ENCODE data around the gene LAMA2. TPM values are rescaled to one million over a fixed set of nuclear protein-coding genes. Genes with fewer than 3 reads are reported as not detected.

LAMA2 gene
- total RNA-seq, 1 donor from 2014 or later, result 54.0 TPM

DNA sequence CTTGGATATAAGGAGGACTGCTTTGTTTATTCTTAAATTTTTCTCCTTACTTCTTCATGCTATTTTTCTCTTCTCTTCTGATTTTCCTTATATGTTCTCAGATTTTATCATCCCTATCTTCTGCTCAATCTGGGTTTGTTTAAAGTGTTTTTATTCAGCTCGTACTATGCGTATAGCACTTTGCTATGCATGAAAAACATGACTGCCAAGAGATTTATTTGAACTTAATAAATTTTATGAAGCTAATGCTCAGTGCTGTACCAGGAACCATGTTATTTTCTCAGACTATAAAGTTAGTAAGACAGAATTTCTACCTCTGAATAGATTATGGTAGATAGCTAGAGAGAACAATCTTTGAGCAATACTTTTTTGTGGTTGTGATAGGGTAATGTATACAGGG is 305.9 kb downstream of the LAMA2 start:
- Mint-ChIP-seq H3K27me3 (no peaks in the 10 kb centered on the region), H3K27ac (no peak overlapping the region), H3K4me1 (ENCODE audit: unreplicated experiment) (peaks cover 5% of the 10 kb centered on the region), H3K4me3 (no peak overlapping the region), H3K9me3 (peaks cover 5% of the 10 kb centered on the region), H3K36me3 (peaks cover 10% of the 10 kb centered on the region)
- no peak for DNase-seq (ENCODE audit: extremely low spot score, unreplicated experiment)
- TF ChIP-seq, protein P1, sequence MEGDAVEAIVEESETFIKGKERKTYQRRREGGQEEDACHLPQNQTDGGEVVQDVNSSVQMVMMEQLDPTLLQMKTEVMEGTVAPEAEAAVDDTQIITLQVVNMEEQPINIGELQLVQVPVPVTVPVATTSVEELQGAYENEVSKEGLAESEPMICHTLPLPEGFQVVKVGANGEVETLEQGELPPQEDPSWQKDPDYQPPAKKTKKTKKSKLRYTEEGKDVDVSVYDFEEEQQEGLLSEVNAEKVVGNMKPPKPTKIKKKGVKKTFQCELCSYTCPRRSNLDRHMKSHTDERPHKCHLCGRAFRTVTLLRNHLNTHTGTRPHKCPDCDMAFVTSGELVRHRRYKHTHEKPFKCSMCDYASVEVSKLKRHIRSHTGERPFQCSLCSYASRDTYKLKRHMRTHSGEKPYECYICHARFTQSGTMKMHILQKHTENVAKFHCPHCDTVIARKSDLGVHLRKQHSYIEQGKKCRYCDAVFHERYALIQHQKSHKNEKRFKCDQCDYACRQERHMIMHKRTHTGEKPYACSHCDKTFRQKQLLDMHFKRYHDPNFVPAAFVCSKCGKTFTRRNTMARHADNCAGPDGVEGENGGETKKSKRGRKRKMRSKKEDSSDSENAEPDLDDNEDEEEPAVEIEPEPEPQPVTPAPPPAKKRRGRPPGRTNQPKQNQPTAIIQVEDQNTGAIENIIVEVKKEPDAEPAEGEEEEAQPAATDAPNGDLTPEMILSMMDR (conservative IDR thresholded peaks at IDR 0.05), result no peak

DNA sequence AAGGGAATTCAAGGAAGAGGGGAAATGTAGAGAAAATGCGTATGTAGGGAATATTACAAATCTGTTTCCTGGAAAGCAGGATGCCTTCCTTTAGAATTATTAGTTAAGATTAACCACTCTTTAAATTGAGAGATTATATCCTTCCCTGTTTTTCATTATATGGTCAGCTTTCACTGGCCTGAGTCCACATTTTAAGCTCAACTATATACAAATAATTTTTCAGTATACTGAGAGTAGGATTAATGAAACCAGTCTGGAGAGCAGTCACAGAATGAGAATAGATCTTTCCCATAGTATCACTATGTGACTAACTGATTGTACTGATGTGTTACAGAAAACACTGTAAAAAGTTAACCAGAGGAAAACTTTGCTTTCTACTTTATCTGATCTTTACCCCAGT is 306.3 kb downstream of the LAMA2 start:
- peaks cover 5% of the 10 kb centered on the region for H3K4me1 Mint-ChIP-seq (ENCODE audit: unreplicated experiment)
- peaks cover 5% of the 10 kb centered on the region for H3K9me3 Mint-ChIP-seq
- H3K4me3 Mint-ChIP-seq, result no peak overlapping the region
- peaks cover 10% of the 10 kb centered on the region for H3K36me3 Mint-ChIP-seq
- H3K27ac Mint-ChIP-seq, result no peak overlapping the region
- TF ChIP-seq, protein P1 (conservative IDR thresholded peaks at IDR 0.05), result no peak
- no peaks in the 10 kb centered on the region for H3K27me3 Mint-ChIP-seq
- no peak for DNase-seq (ENCODE audit: extremely low spot score, unreplicated experiment)

DNA sequence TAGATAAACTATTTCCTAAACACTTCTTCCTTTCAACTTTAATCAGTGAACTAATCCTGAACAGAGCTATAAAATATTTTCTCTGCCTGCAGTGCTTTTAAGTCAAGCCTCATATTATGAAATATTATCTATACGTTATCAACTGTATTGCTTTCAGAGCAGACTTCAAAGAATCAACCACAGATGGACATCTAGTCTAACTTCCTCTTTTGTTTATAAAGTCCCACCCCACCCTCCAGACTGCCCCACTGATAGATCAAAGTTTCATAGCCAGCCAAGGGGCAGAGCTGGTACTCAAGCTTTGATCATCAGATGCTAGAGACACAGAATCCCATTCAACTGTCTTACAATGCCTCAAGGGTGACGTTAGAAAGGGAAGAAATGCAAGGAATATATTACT is 308.3 kb downstream of the LAMA2 start:
- no peaks in the 10 kb centered on the region for H3K27me3 Mint-ChIP-seq
- no peak overlapping the region for H3K4me3 Mint-ChIP-seq
- no peak for DNase-seq (ENCODE audit: extremely low spot score, unreplicated experiment)
- H3K36me3 Mint-ChIP-seq, result peaks cover 6% of the 10 kb centered on the region
- H3K9me3 Mint-ChIP-seq, result no peaks in the 10 kb centered on the region
- H3K4me1 Mint-ChIP-seq (ENCODE audit: unreplicated experiment), result no peaks in the 10 kb centered on the region
- no peak overlapping the region for H3K27ac Mint-ChIP-seq
- TF ChIP-seq, protein P1 (conservative IDR thresholded peaks at IDR 0.05), result no peak

DNA sequence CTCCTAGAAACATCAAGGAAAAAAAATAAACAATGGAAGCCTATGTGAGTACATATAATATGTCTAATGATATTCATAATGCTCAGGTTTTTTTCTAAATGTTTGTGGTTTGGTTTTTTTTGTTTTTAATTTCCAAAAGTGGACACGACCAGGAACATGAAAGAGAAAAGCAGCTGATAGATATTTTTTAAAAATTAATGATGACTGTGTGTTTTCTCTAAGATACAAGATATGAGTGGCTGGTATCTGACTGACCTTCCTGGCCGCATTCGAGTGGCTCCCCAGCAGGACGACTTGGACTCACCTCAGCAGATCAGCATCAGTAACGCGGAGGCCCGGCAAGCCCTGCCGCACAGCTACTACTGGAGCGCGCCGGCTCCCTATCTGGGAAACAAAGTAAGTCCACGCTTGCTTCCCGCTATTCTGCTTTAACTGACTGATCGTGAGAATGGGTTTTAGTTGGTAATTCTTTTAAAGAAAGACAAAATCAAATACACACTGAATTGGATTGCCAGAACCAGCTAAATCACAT is 309.6 kb downstream of the LAMA2 start:
- Mint-ChIP-seq H3K36me3 (peaks cover 6% of the 10 kb centered on the region), H3K27ac (no peak overlapping the region), H3K27me3 (peaks cover 3% of the 10 kb centered on the region), H3K9me3 (no peaks in the 10 kb centered on the region), H3K4me1 (ENCODE audit: unreplicated experiment) (no peaks in the 10 kb centered on the region), H3K4me3 (no peak overlapping the region)
- DNase-seq (ENCODE audit: extremely low spot score, unreplicated experiment), result no peak
- TF ChIP-seq, protein P1 (conservative IDR thresholded peaks at IDR 0.05), result no peak

DNA sequence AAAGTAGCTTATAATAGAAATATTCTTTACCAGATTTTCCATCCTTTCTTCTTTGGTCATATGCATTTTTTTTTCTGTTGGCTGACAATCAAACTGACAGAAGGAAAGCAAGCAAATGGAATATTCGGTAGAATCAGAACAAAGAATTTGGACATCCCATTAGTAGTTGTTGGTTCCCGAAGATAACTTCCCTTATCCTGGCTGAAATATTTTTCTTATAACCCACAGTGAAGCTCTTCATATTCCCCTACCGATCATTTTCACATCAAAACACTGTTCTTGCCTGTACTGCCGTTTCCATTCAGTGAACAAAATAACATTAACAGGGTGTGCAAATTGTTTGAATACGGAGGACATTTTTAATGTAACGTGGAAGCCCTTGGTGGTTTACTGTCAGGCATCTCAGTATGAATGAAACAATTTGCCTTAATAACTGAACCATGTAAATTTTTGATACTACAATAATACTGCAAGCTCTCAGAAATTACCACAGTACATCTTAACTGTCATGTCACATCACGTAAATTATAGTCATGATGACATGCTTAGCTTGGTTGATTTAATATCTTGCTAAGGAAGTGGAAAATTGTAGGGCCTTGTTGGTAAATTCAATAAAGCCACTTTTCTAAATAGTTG is 311.5 kb downstream of the LAMA2 start:
- TF ChIP-seq, protein P1 (conservative IDR thresholded peaks at IDR 0.05), result no peak
- no peaks in the 10 kb centered on the region for H3K9me3 Mint-ChIP-seq
- H3K4me3 Mint-ChIP-seq, result no peak overlapping the region
- no peak overlapping the region for H3K27ac Mint-ChIP-seq
- peaks cover 3% of the 10 kb centered on the region for H3K27me3 Mint-ChIP-seq
- H3K4me1 Mint-ChIP-seq (ENCODE audit: unreplicated experiment), result no peaks in the 10 kb centered on the region
- H3K36me3 Mint-ChIP-seq, result peaks cover 6% of the 10 kb centered on the region
- DNase-seq (ENCODE audit: extremely low spot score, unreplicated experiment), result no peak

Data from type B pancreatic cell (in vitro differentiated cells).